Lung (tissue), 12 donors: Measurements from ENCODE around the gene DTD1. TPM values are rescaled to one million over a fixed set of nuclear protein-coding genes. Genes with fewer than 3 reads are reported as not detected.

Experiments
- ATAC-seq: fragments of 200-7000 bp; cut with Tn5 transposase; one replicate; pipeline ENCODE4 v1.9.1; 2020; ENCODE audit warnings: moderate number of reproducible peaks; ENCODE audit not compliant: insufficient read depth, low FRiP score
- DNase-seq, 3 donors: peaks; one replicate each; pipeline ENCODE4 v3.0.0-alpha.2; 2013 to 2017
- H3K27ac ChIP-seq, 2 donors: one replicate each; pipeline ENCODE4 v1.5.1; 2013; ENCODE audit warnings: mild to moderate bottlenecking in 2 of 2, moderate library complexity in 2 of 2, control low read depth in 1 of 2, inconsistent platforms in 1 of 2, low read depth in 1 of 2, low read length in 1 of 2
- H3K27me3 ChIP-seq, 3 donors: one replicate each; pipeline ENCODE4 v1.5.1; 2013; ENCODE audit warnings: low read length in 2 of 3; ENCODE audit not compliant: control insufficient read depth in 3 of 3, insufficient read depth in 3 of 3
- H3K36me3 ChIP-seq, 4 donors: one replicate each; pipeline ENCODE4 v1.5.1; 2013; ENCODE audit warnings: low read length in 4 of 4, mild to moderate bottlenecking in 1 of 4, moderate library complexity in 1 of 4; ENCODE audit not compliant: control insufficient read depth in 4 of 4, insufficient read depth in 4 of 4
- H3K4me1 ChIP-seq, 5 donors: one replicate each; pipeline ENCODE4 v1.5.1; 2013; ENCODE audit warnings: low read length in 5 of 5, mild to moderate bottlenecking in 2 of 5, moderate library complexity in 1 of 5; ENCODE audit not compliant: control insufficient read depth in 5 of 5, insufficient read depth in 5 of 5
- H3K4me3 ChIP-seq: one replicate; pipeline ENCODE4 v1.5.1; 2013; ENCODE audit warnings: mild to moderate bottlenecking, control low read depth, moderate library complexity
- H3K9ac ChIP-seq, 2 donors: one replicate each; pipeline ENCODE4 v1.5.1; 2013; ENCODE audit warnings: low read length in 2 of 2, control low read depth in 1 of 2; ENCODE audit not compliant: insufficient read depth in 1 of 2
- H3K9me3 ChIP-seq, 4 donors: one replicate each; pipeline ENCODE4 v1.5.1; 2013; ENCODE audit warnings: low read length in 3 of 4, mild to moderate bottlenecking in 1 of 4, moderate library complexity in 1 of 4; ENCODE audit not compliant: control insufficient read depth in 4 of 4, insufficient read depth in 3 of 4
- WGBS, 2 donors: extraction: QIAGEN DNeasy Blood & Tissue Kit; methylation state at CpG; one replicate each; pipeline ENCODE4 v1.1.7; 2013; 5-methylcytosine and 5-hydroxymethylcytosine counted together
- polyA plus RNA-seq, 2 donors: library from polyadenylated mRNA; stranded (reverse); fragments of 200-250 nt; gene quantifications; one replicate each; pipeline ENCODE4 v1.2.1, GENCODE V29; 2013
- total RNA-seq, 2 donors: library from RNA; depleted of rRNA in 1 of 2; stranded (reverse); fragments of >200 nt in 1 of 2; gene quantifications; one replicate each; pipeline ENCODE4 v1.2.1, GENCODE V29; 2014 to 2021
- TF ChIP-seq, protein P1 (sequence below): IDR thresholded peaks from 2 replicates; pipeline ENCODE4 v1.5.1; 2012; ENCODE audit warnings: mild to moderate bottlenecking; ENCODE audit errors: control extremely low read depth, extremely low read depth
- donor health status: control.
- donor health status: control.
- donor health status: Bipolar disorder and iron deficiency.
- donor health status: healthy.
- donor health status: DM: yes; HTN: yes; CAD: no.

Gene DTD1
- total and polyA plus RNA-seq, 4 donors, result 17.4 to 39.2 (median 24.6) TPM

DNA sequence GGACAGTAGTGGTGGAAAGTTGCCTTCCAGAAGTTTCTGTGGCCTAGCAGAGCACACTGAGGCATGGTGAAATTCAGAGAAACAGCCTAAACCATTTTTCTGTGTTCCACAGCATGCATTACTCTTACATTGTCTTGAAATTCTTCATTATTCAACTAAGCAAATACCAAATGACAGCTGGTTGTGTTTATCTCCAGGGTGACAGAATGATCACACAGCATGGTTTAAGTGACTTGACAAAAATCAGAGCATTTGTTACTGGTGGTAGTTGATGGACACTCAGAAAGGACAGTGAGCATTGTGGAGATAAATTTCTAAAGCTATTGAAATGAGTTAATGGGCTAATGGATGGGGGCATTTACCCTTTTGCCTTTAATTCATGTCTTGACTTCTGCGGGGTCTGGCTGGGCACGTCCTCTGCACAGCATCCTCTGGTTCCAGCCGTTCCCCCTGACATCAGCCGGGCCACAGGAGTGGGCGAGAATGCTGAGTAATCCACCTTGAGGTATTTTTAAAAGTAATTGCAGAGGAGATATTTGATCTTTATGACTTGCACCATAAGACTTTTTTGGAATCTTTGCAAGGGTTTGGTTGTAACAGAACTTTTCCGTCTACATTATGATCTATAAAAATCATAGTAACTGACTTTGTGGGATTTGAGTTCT lies 146.8 kb downstream of the DTD1 start:
- ATAC-seq, result no peak
- DNase-seq, result no peak
- peaks cover 0 to 4% (median 0%) of the 10 kb centered on the region in 4 donors for H3K36me3 ChIP-seq
- TF ChIP-seq, protein P1, sequence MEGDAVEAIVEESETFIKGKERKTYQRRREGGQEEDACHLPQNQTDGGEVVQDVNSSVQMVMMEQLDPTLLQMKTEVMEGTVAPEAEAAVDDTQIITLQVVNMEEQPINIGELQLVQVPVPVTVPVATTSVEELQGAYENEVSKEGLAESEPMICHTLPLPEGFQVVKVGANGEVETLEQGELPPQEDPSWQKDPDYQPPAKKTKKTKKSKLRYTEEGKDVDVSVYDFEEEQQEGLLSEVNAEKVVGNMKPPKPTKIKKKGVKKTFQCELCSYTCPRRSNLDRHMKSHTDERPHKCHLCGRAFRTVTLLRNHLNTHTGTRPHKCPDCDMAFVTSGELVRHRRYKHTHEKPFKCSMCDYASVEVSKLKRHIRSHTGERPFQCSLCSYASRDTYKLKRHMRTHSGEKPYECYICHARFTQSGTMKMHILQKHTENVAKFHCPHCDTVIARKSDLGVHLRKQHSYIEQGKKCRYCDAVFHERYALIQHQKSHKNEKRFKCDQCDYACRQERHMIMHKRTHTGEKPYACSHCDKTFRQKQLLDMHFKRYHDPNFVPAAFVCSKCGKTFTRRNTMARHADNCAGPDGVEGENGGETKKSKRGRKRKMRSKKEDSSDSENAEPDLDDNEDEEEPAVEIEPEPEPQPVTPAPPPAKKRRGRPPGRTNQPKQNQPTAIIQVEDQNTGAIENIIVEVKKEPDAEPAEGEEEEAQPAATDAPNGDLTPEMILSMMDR, result no peak
- no peaks in the 10 kb centered on the region for H3K9me3 ChIP-seq
- no peak overlapping the region for H3K27ac ChIP-seq
- no peaks in the 10 kb centered on the region for H3K27me3 ChIP-seq
- 96 to 99% methylated on average over 6 of the region's 6 CpGs for WGBS, 2 donors
- no peak overlapping the region for H3K9ac ChIP-seq
- no peak overlapping the region for H3K4me3 ChIP-seq
- peaks cover 0 to 5% (median 0%) of the 10 kb centered on the region in 5 donors for H3K4me1 ChIP-seq

DNA sequence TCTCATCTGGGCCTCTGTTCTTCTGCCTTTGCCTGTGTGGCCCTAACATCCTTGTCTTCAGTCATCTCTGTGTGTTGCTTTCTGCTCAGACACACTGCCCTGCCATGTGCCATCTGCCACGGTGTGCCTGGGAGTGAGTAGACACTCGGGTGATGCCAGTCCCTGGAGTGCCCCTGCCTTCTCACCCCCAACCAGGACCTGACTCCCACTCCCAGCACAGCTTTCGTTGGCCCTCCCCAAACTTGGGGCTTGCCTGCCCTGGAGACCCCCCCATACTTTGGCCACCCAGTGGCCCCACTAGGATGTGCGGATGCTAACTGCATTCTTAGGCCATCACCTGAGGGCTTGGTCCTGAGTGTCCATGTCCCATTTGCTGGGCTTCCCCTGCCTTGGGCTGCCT lies 149.3 kb downstream of the DTD1 start:
- Histone ChIP-seq H3K4me1 (peaks cover 0 to 9% (median 0%) of the 10 kb centered on the region in 5 donors), H3K36me3 (peaks cover 0 to 4% (median 0%) of the 10 kb centered on the region in 4 donors), H3K4me3 (no peak overlapping the region), H3K27ac (no peak overlapping the region), H3K27me3 (no peaks in the 10 kb centered on the region), H3K9me3 (no peaks in the 10 kb centered on the region), H3K9ac (no peak overlapping the region)
- whole genome bisulfite sequencing, 2 donors, result 95 to 97% methylated on average over 4 of the region's 4 CpGs
- no peak for ATAC-seq
- DNase-seq, result no peak
- TF ChIP-seq, protein P1, result no peak

DNA sequence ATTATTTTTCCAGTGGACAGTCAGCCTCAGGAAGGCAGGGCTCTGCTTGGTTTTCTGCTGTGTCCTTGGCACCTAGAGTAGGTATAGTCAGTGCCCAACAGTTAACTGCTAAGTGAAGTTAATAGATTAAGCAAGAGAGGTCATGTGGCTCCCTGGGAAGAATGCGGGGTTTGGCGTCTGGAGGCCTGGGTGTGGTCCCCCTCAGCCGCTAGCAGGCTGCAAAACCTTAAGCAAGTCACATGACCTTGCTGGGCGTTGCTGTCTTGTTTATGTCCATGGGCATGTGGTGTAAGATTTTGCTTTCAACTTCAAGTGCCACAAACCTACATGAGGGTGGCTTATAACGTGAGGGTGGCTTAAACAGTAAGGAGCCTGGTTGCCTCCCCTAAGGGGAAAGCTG lies 150.2 kb downstream of the DTD1 start:
- Histone ChIP-seq H3K27ac (no peak overlapping the region), H3K4me1 (peaks cover 0 to 9% (median 0%) of the 10 kb centered on the region in 5 donors), H3K9me3 (no peaks in the 10 kb centered on the region), H3K4me3 (no peak overlapping the region), H3K27me3 (no peaks in the 10 kb centered on the region), H3K36me3 (peaks cover 0 to 4% (median 0%) of the 10 kb centered on the region in 4 donors), H3K9ac (no peak overlapping the region)
- TF ChIP-seq, protein P1, result no peak
- DNase-seq (peak in 1 of 3 donors; percentile 9), ATAC-seq (no peak)
- 65 to 77% methylated on average over 5 of the region's 5 CpGs for WGBS, 2 donors
